HG02840 (cell line): ENCODE results near the gene SMS.
A peak's percentile ranks its signal among the peaks of the same experiment; 100 is the strongest.

Experiments used
- ATAC-seq: cut with Tn5 transposase; IDR thresholded peaks from one replicate; pipeline ENCODE4 v1.9.1; 2021; ENCODE audit warnings: mild to moderate bottlenecking, moderate library complexity, moderate number of reproducible peaks; ENCODE audit not compliant: unreplicated experiment, low FRiP score

SMS gene

DNA sequence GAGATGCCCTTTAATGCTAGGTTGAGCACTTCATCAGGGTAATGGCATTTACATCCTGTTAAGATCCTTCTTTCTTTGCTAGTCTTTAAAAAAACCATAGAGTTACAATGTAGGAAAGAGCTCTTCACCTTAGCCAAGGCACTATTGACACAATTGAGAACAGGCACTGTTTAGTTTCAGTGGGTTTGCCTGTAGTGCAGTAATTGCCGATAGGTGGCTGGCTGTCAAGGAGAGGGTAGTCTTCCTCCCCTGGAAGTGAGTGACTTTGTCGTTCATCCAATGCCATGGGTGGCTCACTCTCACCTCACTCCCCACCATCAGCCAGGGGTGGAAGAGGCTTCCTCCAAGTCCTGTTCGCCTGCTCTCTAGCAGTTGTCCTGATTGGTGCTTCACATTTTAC lies 34.7 kb downstream of the SMS start:
- no peak for ATAC-seq

DNA sequence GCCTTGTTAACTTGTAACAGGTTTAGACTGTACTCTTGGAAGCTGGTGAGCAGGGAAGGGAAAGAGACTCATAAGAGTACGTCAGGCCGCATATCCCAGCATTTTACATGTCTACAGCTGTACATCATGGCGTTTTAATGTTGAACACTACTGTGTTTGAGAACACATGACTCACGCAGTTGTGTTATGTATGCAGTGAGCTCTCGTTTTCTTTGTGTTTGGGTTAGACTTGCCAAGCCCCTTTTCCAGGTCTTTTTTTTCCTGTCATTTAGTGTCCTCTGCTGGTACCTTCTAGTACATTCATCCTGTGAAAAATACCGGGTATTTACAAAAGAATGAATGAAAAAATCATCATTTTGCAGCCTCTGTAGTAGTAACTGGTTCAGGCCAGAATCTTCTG lies 35.3 kb downstream of the SMS start:
- no peak for ATAC-seq

DNA sequence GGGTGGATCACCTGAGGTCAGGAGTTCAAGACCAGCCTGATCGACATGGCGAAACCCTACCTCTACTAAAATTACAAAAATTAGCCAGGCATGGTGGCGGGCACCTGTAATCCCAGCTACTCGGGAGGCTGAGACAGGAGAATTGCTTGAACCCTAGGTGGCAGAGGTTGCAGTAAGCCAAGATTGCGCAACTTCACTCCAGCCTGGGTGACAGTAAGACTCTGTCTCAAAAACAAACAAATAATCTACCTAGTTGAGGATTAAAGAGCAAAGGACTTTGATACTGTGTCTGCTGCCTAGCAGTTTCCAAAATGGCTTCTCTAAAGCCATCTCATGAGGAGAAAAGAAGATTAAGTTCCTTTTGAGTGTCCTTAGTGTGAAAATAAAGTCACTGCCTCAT lies 37.8 kb downstream of the SMS start:
- ATAC-seq: no peak

GRCh38 chrX:21982311-21982710 lies 41.8 kb downstream of the SMS start:
- ATAC-seq: no peak

DNA sequence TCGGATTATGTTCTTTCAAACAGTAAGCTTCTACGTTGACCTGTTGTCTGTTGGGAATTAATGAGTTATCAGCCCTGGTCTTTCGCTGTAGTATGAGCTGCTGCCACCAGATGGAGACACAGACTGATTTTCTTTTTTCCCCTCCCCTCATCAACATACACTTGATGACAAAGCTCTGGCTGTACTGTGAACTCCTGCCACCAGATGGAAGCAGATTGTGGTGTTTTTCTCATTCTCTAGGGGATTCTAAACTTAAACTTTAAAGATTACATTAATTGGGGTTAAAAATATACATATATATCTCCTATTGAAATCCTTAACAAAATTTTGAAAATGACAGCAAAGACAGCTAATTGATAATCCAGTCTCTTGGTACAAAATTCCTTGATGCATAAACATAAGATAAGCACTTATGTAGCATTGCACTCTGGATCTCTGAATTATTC lies 44.8 kb downstream of the SMS start:
- ATAC-seq: peak; percentile 88

- no peak for ATAC-seq
Observed at GRCh38 chrX:21986596-21986995, 46.1 kb downstream of the SMS start.

DNA sequence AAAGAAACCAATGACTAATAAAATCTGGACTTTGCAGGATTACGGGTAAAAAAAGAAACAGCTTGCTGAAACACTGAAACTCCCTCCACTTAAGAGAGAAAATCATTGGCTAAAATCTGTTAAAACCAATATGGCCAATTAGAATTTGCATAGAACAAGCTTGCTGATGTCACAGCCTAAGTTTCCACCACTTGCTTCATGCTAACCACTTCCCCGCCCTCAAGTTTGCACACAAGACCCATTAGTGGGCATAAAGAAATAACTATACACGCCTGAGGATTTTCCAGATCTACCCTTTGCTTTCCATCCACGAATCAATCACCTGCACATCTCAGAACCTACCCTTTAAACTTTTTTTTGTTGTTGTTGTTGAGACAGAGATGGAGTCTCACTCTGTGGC lies 48.9 kb downstream of the SMS start:
- ATAC-seq: no peak

GRCh38 chrX:21990832-21991231 lies 50.3 kb downstream of the SMS start:
- ATAC-seq: no peak

DNA sequence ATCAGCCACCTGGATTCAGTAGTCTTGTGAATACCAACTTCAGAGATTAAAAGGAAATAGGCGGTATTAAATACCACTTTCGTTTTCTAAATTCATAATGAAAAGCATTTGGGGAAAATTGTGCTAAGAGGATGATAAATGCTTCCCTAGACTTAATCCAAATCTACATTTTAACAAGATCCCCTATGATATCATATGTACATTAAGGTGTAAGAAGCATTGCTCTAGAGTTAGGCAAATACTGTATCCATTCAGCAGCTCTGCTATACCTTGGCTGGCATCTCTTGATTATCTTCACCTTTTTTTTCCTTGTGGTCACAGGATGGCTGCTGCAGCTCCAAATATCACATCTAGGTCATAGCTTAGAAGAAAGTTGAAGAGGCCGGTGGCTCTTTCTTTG lies 51.0 kb downstream of the SMS start:
- ATAC-seq: no peak

DNA sequence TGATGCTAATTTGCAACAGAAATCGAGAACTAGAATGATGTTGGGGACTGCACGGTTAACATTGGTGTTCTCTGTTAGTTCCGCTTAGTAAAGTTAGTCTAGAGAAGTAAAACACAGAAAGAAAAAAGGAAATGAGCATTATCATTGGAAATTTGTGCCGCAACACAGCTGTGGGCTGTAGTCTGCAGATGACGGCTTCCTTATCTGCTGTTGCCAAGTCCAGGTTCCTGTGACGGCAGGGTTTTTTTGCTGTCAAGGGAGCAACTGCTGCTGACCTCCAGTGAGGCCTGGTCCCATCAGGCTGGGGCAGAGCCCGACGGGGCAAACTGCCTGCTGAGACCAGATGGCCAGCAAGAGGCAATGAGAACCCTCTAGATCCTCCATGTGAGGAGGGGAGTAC lies 52.8 kb downstream of the SMS start:
- peak; percentile 73 for ATAC-seq

DNA sequence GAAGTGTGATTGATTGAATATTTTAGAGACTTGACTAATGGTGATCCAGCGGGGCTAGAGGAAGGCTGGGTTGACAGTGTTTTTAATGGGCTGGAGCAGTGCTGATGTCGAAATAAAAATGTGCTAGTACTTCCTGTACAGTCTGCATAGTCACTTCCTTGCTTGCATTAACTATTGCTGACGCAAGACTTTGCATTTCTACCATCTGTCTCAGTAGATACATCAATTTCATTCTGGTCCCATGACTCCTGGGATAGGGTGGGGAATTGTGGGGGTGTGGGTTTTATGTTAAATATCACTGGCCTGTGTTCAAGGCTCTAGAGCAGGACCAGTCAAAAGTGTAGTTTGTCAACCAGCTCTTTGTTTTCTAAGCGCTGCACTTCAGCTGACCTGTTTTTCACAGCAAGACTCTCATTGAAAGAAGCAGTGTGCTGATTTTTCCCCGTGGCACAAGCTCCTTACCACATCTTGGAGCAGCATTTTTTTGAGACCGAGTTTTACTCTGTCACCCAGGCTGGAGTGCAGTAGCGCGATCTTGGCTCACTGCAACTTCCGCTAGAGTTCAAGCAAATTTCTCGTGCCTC lies 56.5 kb downstream of the SMS start:
- ATAC-seq: no peak

- ATAC-seq: no peak
Observed at GRCh38 chrX:21998037-21998436, 57.5 kb downstream of the SMS start.

DNA sequence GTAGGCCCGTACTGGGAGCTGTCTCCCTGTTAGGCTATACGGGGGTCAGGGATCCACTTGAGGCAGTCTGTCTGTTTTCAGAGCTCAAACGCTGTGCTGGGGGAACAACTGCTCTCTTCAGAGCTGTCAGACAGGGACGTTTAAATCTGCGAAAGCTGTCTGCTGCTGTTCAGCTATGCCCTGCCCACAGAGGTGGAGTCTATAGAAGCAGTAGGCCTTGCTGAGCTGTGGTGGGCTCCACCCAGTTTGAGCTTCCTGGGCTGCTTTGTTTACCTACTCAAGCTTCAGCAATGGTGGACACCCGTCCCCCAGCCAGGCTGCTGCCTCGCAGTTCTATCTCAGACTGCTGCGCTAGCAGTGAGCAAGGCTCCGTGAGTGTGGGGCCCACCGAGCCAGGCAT lies 64.4 kb downstream of the SMS start:
- ATAC-seq: no peak

GRCh38 chrX:22012051-22012450 lies 71.5 kb downstream of the SMS start:
- no peak for ATAC-seq

GRCh38 chrX:22012931-22013330 lies 72.4 kb downstream of the SMS start:
- no peak for ATAC-seq

- ATAC-seq: no peak
Observed at GRCh38 chrX:22015139-22015750, 74.7 kb downstream of the SMS start.

- no peak for ATAC-seq
Observed at GRCh38 chrX:22021751-22022324, 81.3 kb downstream of the SMS start.

GRCh38 chrX:22024577-22024976 lies 84.1 kb downstream of the SMS start:
- no peak for ATAC-seq

GRCh38 chrX:22025751-22026150 lies 85.2 kb downstream of the SMS start:
- no peak for ATAC-seq

GRCh38 chrX:22026731-22027130 lies 86.2 kb downstream of the SMS start:
- ATAC-seq: no peak

GRCh38 chrX:22032084-22032483 lies 91.6 kb downstream of the SMS start, which contains the start of gene PHEX:
Gene PHEX (plus strand): TSS chrX:22032325. CDS start chrX:22033006, 681 bp downstream.
- ATAC-seq: no peak

DNA sequence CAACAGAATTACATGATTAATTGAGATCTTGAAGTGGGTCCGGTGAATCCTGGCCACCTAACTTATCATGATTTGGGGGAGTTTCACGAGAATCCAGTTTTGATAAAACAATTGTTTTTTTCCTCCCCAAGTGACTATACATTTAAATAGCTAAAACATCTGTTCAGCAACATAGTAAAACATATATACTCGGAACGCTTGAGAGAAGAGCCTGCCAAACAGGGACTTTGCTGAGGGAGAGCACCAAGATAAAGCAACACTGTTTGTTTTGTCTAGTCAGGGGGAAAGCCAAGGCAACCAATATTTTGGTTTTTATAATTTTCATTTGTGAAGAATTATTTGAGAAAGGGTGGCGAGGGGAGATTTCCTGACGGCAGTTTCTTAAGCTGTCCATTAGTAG lies 92.0 kb downstream of the SMS start:
- ATAC-seq: no peak
